Ascending aorta (tissue), 2 donors: ENCODE measurements around the gene EBPL. TPM values are rescaled to one million over a fixed set of nuclear protein-coding genes. Genes with fewer than 3 reads are reported as not detected.

Experiments
- DNase-seq, 2 donors: peaks; one replicate each; pipeline ENCODE4 v3.0.0-alpha.2; 2019; ENCODE audit warnings: low spot score in 2 of 2
- H3K27ac ChIP-seq, 2 donors: fragments of 200-600 bp; sonication (generic); one replicate each; pipeline ENCODE4 v1.5.1; 2016 to 2017; ENCODE audit warnings: mild to moderate bottlenecking in 1 of 2
- H3K27me3 ChIP-seq: fragments of 200-600 bp; sonication (generic); one replicate; pipeline ENCODE4 v1.5.1; 2017
- H3K36me3 ChIP-seq, 2 donors: fragments of 200-600 bp; sonication (generic); one replicate each; pipeline ENCODE4 v1.5.1; 2016
- H3K4me1 ChIP-seq, 2 donors: fragments of 200-600 bp; sonication (generic); one replicate each; pipeline ENCODE4 v1.5.1; 2016 to 2017; ENCODE audit warnings: mild to moderate bottlenecking in 1 of 2
- H3K4me3 ChIP-seq, 2 donors: fragments of 200-600 bp; sonication (generic); one replicate each; pipeline ENCODE4 v1.5.1; 2016 to 2017; ENCODE audit warnings: mild to moderate bottlenecking in 1 of 2
- H3K9me3 ChIP-seq, 2 donors: fragments of 200-600 bp; sonication (generic); one replicate each; pipeline ENCODE4 v1.5.1; 2016
- CTCF ChIP-seq, 3 experiments: fragments of 200-600 bp in 2 of 3; fragments of 450-650 bp in 1 of 3; sonication (generic) in 2 of 3; IDR thresholded peaks; one replicate each; pipeline ENCODE4 v1.5.1; 2016 to 2019; ENCODE audit warnings: antibody characterized with exemption in 3 of 3, mild to moderate bottlenecking in 1 of 3, moderate library complexity in 1 of 3
- intact Hi-C: fragments of 100-400 bp; cut with DNase I; formaldehyde crosslinking; loops from one replicate; pipeline ENCODE4 v1.15.1; 2023
- total RNA-seq: library from RNA; depleted of rRNA; stranded (reverse); fragments of >200 nt; gene quantifications from one replicate; pipeline ENCODE4 v1.1.0, GENCODE V29; 2016

Gene EBPL
- total RNA-seq, 1 donor from 2014 or later: 18.3 TPM

GRCh38 chr13:49681842-49682435 lies 9.3 kb downstream of the EBPL start:
- TF ChIP-seq CTCF (IDR thresholded peaks at IDR 0.05): no peak
- no peaks in the 10 kb centered on the region for H3K4me1 ChIP-seq
- no peaks in the 10 kb centered on the region for H3K36me3 ChIP-seq
- no peaks in the 10 kb centered on the region for H3K27me3 ChIP-seq
- no peak for DNase-seq
- H3K4me3 ChIP-seq: no peak overlapping the region
- no peak overlapping the region for H3K27ac ChIP-seq
- no peaks in the 10 kb centered on the region for H3K9me3 ChIP-seq
- intact Hi-C loops: no loop called here

GRCh38 chr13:49679246-49679645 lies 12.0 kb downstream of the EBPL start:
- intact Hi-C loops: no loop called here
- DNase-seq: no peak
- no peak for TF ChIP-seq CTCF (IDR thresholded peaks at IDR 0.05)
- H3K9me3 ChIP-seq: no peaks in the 10 kb centered on the region
- H3K27me3 ChIP-seq: no peaks in the 10 kb centered on the region
- H3K4me1 ChIP-seq: no peaks in the 10 kb centered on the region
- H3K27ac ChIP-seq: no peak overlapping the region
- no peak overlapping the region for H3K4me3 ChIP-seq
- no peaks in the 10 kb centered on the region for H3K36me3 ChIP-seq

GRCh38 chr13:49678191-49678914 lies 12.9 kb downstream of the EBPL start:
- H3K27ac ChIP-seq: no peak overlapping the region
- H3K4me3 ChIP-seq: no peak overlapping the region
- DNase-seq: no peak
- no peaks in the 10 kb centered on the region for H3K4me1 ChIP-seq
- no peaks in the 10 kb centered on the region for H3K27me3 ChIP-seq
- intact Hi-C loops: no loop called here
- TF ChIP-seq CTCF (IDR thresholded peaks at IDR 0.05): no peak
- no peaks in the 10 kb centered on the region for H3K36me3 ChIP-seq
- no peaks in the 10 kb centered on the region for H3K9me3 ChIP-seq

GRCh38 chr13:49676581-49677298 lies 14.5 kb downstream of the EBPL start:
- Histone ChIP-seq H3K27me3 (no peaks in the 10 kb centered on the region), H3K4me1 (no peaks in the 10 kb centered on the region), H3K27ac (no peak overlapping the region), H3K36me3 (no peaks in the 10 kb centered on the region), H3K4me3 (no peak overlapping the region), H3K9me3 (no peaks in the 10 kb centered on the region)
- DNase-seq: no peak
- intact Hi-C loops: no loop called here
- TF ChIP-seq CTCF (IDR thresholded peaks at IDR 0.05): no peak

- intact Hi-C loops: no loop called here
- peaks cover 4 to 18% of the 10 kb centered on the region in 2 donors for H3K36me3 ChIP-seq
- no peak overlapping the region for H3K4me3 ChIP-seq
- no peak overlapping the region for H3K27ac ChIP-seq
- H3K9me3 ChIP-seq: no peaks in the 10 kb centered on the region
- no peaks in the 10 kb centered on the region for H3K27me3 ChIP-seq
- no peak for TF ChIP-seq CTCF (IDR thresholded peaks at IDR 0.05)
- no peaks in the 10 kb centered on the region for H3K4me1 ChIP-seq
- no peak for DNase-seq
Measured at GRCh38 chr13:49670828-49671227, 20.5 kb downstream of the EBPL start.
